Nephron (organoid): ENCODE results near the gene NRP2.
A peak's percentile ranks its signal among the peaks of the same experiment; 100 is the strongest.

Experiments used
- H3K27ac Mint-ChIP-seq, 3 experiments: 2 replicates each; pipeline ENCODE4 v1.8.0; 2020; ENCODE audit warnings: mixed read lengths in 3 of 3, mild to moderate bottlenecking in 2 of 3, moderate library complexity in 1 of 3
- H3K27me3 Mint-ChIP-seq: 2 replicates; pipeline ENCODE4 v1.8.0; 2021; ENCODE audit warnings: low read depth, mild to moderate bottlenecking, moderate library complexity, mixed read lengths
- H3K36me3 Mint-ChIP-seq: 2 replicates; pipeline ENCODE4 v1.8.0; 2020; ENCODE audit warnings: low read depth, mixed read lengths
- H3K4me1 Mint-ChIP-seq: 2 replicates; pipeline ENCODE4 v1.8.0; 2020; ENCODE audit warnings: mixed read lengths
- H3K4me3 Mint-ChIP-seq, 3 experiments: 2 replicates each; pipeline ENCODE4 v1.8.0; 2020; ENCODE audit warnings: mild to moderate bottlenecking in 3 of 3, mixed read lengths in 3 of 3, moderate library complexity in 2 of 3
- H3K9me3 Mint-ChIP-seq: 2 replicates; pipeline ENCODE4 v1.8.0; 2020; ENCODE audit warnings: mixed read lengths
- TF ChIP-seq, protein P1 (sequence below), 3 experiments: fragments of 200-600 bp; sonication (generic); IDR thresholded peaks; one replicate each; pipeline ENCODE4 v1.5.0; 2021; ENCODE audit warnings: antibody characterized with exemption in 3 of 3; ENCODE audit not compliant: unreplicated experiment in 3 of 3

NRP2 gene

DNA sequence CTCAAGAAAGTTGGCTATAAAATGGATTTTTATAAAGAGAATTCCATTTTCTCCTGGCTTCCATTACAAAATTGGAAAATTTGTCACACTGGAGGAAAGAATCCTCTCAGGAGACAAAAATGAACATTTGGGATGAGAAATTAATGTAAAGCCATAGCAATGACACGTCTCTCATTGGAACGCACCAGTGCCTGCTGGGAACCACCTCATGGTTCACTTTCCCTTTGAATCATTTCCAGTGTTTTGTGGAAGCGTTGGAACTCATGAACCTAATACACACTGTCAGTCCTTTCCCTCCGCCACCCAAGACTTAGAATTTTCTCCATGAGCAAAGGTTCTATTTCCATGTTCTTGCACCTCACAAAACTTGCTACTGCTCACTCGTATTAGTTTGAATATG lies 21.0 kb upstream of the NRP2 start:
- Mint-ChIP-seq H3K9me3 (peaks cover 7% of the 10 kb centered on the region), H3K27me3 (peaks cover 8% of the 10 kb centered on the region), H3K4me3 (no peak overlapping the region)

GRCh38 chr2:205662206-205662965 lies 19.9 kb upstream of the NRP2 start:
- peaks cover 25% of the 10 kb centered on the region for H3K4me1 Mint-ChIP-seq
- TF ChIP-seq, protein P1, sequence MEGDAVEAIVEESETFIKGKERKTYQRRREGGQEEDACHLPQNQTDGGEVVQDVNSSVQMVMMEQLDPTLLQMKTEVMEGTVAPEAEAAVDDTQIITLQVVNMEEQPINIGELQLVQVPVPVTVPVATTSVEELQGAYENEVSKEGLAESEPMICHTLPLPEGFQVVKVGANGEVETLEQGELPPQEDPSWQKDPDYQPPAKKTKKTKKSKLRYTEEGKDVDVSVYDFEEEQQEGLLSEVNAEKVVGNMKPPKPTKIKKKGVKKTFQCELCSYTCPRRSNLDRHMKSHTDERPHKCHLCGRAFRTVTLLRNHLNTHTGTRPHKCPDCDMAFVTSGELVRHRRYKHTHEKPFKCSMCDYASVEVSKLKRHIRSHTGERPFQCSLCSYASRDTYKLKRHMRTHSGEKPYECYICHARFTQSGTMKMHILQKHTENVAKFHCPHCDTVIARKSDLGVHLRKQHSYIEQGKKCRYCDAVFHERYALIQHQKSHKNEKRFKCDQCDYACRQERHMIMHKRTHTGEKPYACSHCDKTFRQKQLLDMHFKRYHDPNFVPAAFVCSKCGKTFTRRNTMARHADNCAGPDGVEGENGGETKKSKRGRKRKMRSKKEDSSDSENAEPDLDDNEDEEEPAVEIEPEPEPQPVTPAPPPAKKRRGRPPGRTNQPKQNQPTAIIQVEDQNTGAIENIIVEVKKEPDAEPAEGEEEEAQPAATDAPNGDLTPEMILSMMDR (IDR thresholded peaks at IDR 0.05; ENCODE audit: unreplicated experiment in 3 of 3): no peak
- no peaks in the 10 kb centered on the region for H3K36me3 Mint-ChIP-seq
- H3K9me3 Mint-ChIP-seq: peaks cover 10% of the 10 kb centered on the region
- no peak overlapping the region for H3K27ac Mint-ChIP-seq
- H3K27me3 Mint-ChIP-seq: peaks cover 8% of the 10 kb centered on the region
- H3K4me3 Mint-ChIP-seq: no peak overlapping the region

More for the DNA sequence above, 21.0 kb upstream of the NRP2 start:
- no peaks in the 10 kb centered on the region for H3K36me3 Mint-ChIP-seq
- H3K4me1 Mint-ChIP-seq: peaks cover 31% of the 10 kb centered on the region
- TF ChIP-seq, protein P1 (IDR thresholded peaks at IDR 0.05; ENCODE audit: unreplicated experiment in 3 of 3): no peak
- H3K27ac Mint-ChIP-seq: peak overlapping the region; percentile 24 to 75 (median 39)

DNA sequence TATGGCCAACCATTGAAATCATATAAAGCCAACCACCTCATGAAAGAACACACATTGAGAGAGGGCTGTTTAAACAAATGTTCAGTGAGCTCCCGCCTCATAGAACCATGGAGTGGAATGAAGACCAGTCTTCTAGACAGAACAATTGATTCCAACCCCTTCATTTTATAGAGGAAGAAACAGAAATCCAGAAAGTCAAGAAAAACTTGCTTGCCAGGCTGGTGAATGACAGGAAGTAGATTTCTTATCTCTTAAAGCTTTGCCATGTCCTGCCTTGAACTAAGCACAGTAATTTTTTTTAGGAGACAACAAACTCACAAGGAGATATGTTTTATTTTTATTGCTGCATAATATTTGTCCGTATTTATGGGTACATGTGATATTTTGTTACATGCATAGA lies 16.5 kb upstream of the NRP2 start:
- no peak overlapping the region for H3K27ac Mint-ChIP-seq
- H3K4me3 Mint-ChIP-seq: no peak overlapping the region
- peaks cover 8% of the 10 kb centered on the region for H3K4me1 Mint-ChIP-seq
- no peaks in the 10 kb centered on the region for H3K36me3 Mint-ChIP-seq
- H3K27me3 Mint-ChIP-seq: peaks cover 8% of the 10 kb centered on the region
- peaks cover 28% of the 10 kb centered on the region for H3K9me3 Mint-ChIP-seq
- TF ChIP-seq, protein P1 (IDR thresholded peaks at IDR 0.05; ENCODE audit: unreplicated experiment in 3 of 3): no peak

- Mint-ChIP-seq H3K4me1 (no peaks in the 10 kb centered on the region), H3K9me3 (peaks cover 28% of the 10 kb centered on the region), H3K27ac (no peak overlapping the region), H3K27me3 (no peaks in the 10 kb centered on the region), H3K36me3 (no peaks in the 10 kb centered on the region), H3K4me3 (no peak overlapping the region)
- TF ChIP-seq, protein P1 (IDR thresholded peaks at IDR 0.05; ENCODE audit: unreplicated experiment in 3 of 3): no peak
Observed at GRCh38 chr2:205670292-205670691, 12.0 kb upstream of the NRP2 start.

DNA sequence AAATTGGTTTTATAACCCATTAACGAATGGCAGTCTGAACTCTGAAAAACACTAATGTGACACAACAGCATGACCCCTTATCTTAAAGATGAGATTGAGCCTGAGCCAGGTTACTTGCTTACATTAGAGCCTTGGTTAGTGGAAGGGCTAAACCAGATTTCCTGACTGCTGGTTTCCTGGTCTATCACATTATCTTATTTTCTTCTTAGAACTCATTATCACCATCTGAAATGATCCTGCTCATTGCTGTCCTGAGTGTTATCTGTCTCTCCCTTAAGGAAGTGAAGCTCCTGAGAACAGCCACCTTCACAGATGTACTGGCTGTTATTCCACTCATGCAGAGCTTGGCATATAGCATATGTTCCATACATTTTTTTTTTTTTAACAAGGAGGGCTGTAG lies 9.0 kb upstream of the NRP2 start:
- Mint-ChIP-seq H3K27ac (no peak overlapping the region), H3K36me3 (no peaks in the 10 kb centered on the region), H3K9me3 (peaks cover 8% of the 10 kb centered on the region), H3K27me3 (no peaks in the 10 kb centered on the region), H3K4me3 (no peak overlapping the region), H3K4me1 (peaks cover 5% of the 10 kb centered on the region)
- TF ChIP-seq, protein P1 (IDR thresholded peaks at IDR 0.05; ENCODE audit: unreplicated experiment in 3 of 3): no peak
